HepG2 (cell line): Measurements from ENCODE around the gene WASF1. TPM values are rescaled to one million over a fixed set of nuclear protein-coding genes. Genes with fewer than 3 reads are reported as not detected.

Experiments
- ATAC-seq: fragments of 200-7000 bp; cut with Tn5 transposase; 3 replicates; pipeline ENCODE4 v1.9.1; 2020; ENCODE audit warnings: mild to moderate bottlenecking, moderate library complexity
- BruUV-seq: library from RNA; stranded (reverse); fragments of 400-500 nt; replicated peaks from 2 replicates; lab custom pipeline; 2021; lab: Mats Ljungman, UMichigan
- CTCF ChIA-PET: fragments of 300-600 bp; formaldehyde crosslinking; extraction: SDS; loops from one replicate; lab custom pipeline; 2021; ENCODE audit warnings: low total read pairs, inconsistent platforms, low intra/inter-chr PET ratio; lab: Yijun Ruan, JAX
- POLR2A ChIA-PET: fragments of 350-600 bp; sonication (Branson Sonifier 250); formaldehyde crosslinking; loops from one replicate; lab custom pipeline; 2020; ENCODE audit warnings: antibody characterized with exemption, inconsistent platforms; lab: Yijun Ruan, JAX
- DNase-seq: peaks from one replicate; pipeline ENCODE4 v3.0.0-alpha.2; 2015; ENCODE audit warnings: low spot score
- FAIRE-seq: peaks from 3 replicates; lab custom pipeline; 2011; peaks lifted over from hg19 to GRCh38; lab: Jason Lieb, UNC
- H2AFZ ChIP-seq: one replicate; pipeline ENCODE4 v1.6.1; 2011; ENCODE audit warnings: low read length, inconsistent platforms
- H3K27ac ChIP-seq: fragments of 300-600 bp; 3 replicates; pipeline ENCODE4 v1.8.0; 2011; ENCODE audit warnings: mixed run types, mild to moderate bottlenecking, mixed read lengths, low read length, inconsistent platforms; ENCODE audit not compliant: insufficient read depth; ENCODE audit errors: extremely low read length
- H3K27me3 ChIP-seq, 2 experiments: fragments of 200-600 bp in 1 of 2; 2 replicates in 1 of 2; 3 replicates in 1 of 2; pipeline versions ENCODE4 v1.6.0 to v1.8.0; 2011; ENCODE audit warnings: low read length in 2 of 2, mild to moderate bottlenecking in 2 of 2, moderate library complexity in 2 of 2, inconsistent platforms in 1 of 2; ENCODE audit not compliant: insufficient read depth in 2 of 2, control insufficient read depth in 1 of 2
- H3K36me3 ChIP-seq, 2 experiments: fragments of 200-600 bp in 1 of 2; replicated peaks in 1 of 2; 2 replicates in 1 of 2; 3 replicates in 1 of 2; pipeline versions ENCODE4 v1.5.1 to v1.8.0; 2011; ENCODE audit warnings: low read length in 2 of 2, inconsistent platforms in 1 of 2; ENCODE audit not compliant: insufficient read depth in 2 of 2, control insufficient read depth in 1 of 2
- H3K4me1 ChIP-seq: 2 replicates; pipeline ENCODE4 v1.5.1; 2012; ENCODE audit warnings: low read length, inconsistent platforms; ENCODE audit not compliant: insufficient read depth
- H3K4me2 ChIP-seq: 2 replicates; pipeline ENCODE4 v1.6.0; 2011; ENCODE audit warnings: low read depth, low read length, inconsistent platforms
- H3K4me3 ChIP-seq, 3 experiments: fragments of 200-600 bp in 1 of 3; sonication (generic), shearing (Covaris generic) in 1 of 3; replicated peaks in 1 of 3; 2 replicates each; pipeline ENCODE4 v1.5.1; 2011 to 2016; ENCODE audit warnings: low read length in 3 of 3, inconsistent platforms in 2 of 3, low read depth in 2 of 3, mild to moderate bottlenecking in 2 of 3, control low read depth in 1 of 3, mixed read lengths in 1 of 3; ENCODE audit not compliant: insufficient read depth in 1 of 3
- H3K79me2 ChIP-seq: one replicate; pipeline ENCODE4 v1.6.1; 2011; ENCODE audit warnings: low read length, inconsistent platforms; ENCODE audit not compliant: insufficient read depth
- H3K9ac ChIP-seq: 2 replicates; pipeline ENCODE4 v1.6.0; 2011; ENCODE audit warnings: mild to moderate bottlenecking, low read depth, low read length, inconsistent platforms; ENCODE audit not compliant: insufficient read depth
- H3K9me3 ChIP-seq: 2 replicates; pipeline ENCODE4 v1.5.1; 2012; ENCODE audit warnings: mild to moderate bottlenecking, low read length
- H4K20me1 ChIP-seq: 2 replicates; pipeline ENCODE4 v1.6.0; 2011; ENCODE audit warnings: inconsistent platforms, mild to moderate bottlenecking, low read length, moderate library complexity; ENCODE audit not compliant: insufficient read depth
- AGO2 ChIP-seq: fragments of 200-400 bp; formaldehyde crosslinking; optimal IDR thresholded peaks from 2 replicates; pipeline ENCODE3; 2017; ENCODE audit warnings: mild to moderate bottlenecking, low read depth, low read length, moderate library complexity
- SOX13 ChIP-seq, 3 experiments: fragments of 450-650 bp in 1 of 3; sonication (generic) in 1 of 3; formaldehyde crosslinking in 1 of 3; IDR thresholded peaks in 2 of 3; conservative IDR thresholded peaks in 1 of 3; 2 replicates each; pipeline versions ENCODE4 v1.5.0 to v1.6.1; 2016 to 2020; ENCODE audit warnings: antibody characterized with exemption in 1 of 3, mild to moderate bottlenecking in 1 of 3, missing compliant biosample characterization in 1 of 3, missing genetic modification reagents in 1 of 3, moderate library complexity in 1 of 3
- SSRP1 ChIP-seq: IDR thresholded peaks from 2 replicates; pipeline ENCODE4 v1.6.1; 2016; ENCODE audit warnings: control low read depth
- ZNF550 ChIP-seq: sonication (generic); formaldehyde crosslinking; IDR thresholded peaks from 2 replicates; pipeline ENCODE4 v1.4.0; 2020; ENCODE audit warnings: mild to moderate bottlenecking, missing genetic modification reagents, borderline replicate concordance
- ZNF660 ChIP-seq: sonication (generic); formaldehyde crosslinking; IDR thresholded peaks from 2 replicates; pipeline ENCODE4 v1.5.1; 2020; ENCODE audit warnings: mild to moderate bottlenecking, low read depth, missing genetic modification reagents, borderline replicate concordance
- ZSCAN22 ChIP-seq: sonication (generic); formaldehyde crosslinking; IDR thresholded peaks from 2 replicates; pipeline ENCODE4 v1.4.0; 2020; ENCODE audit warnings: mild to moderate bottlenecking, missing genetic modification reagents
- WGBS: methylation state at CpG from one replicate; pipeline ENCODE4 v1.1.6; 2017; ENCODE audit warnings: low lambda C conversion rate; 5-methylcytosine and 5-hydroxymethylcytosine counted together
- in situ Hi-C: cut with HindIII; loops from 2 replicates; pipeline ENCODE4 v1.10.0; 2017; ENCODE audit warnings: low pct_unique_long_range_greater_than_20kb; ENCODE audit not compliant: extremely low pct_ligation_motif_present
- intact Hi-C: fragments of 100-400 bp; cut with micrococcal nuclease; formaldehyde crosslinking; loops from one replicate; pipeline ENCODE4 v1.10.0; 2022; ENCODE audit not compliant: unreplicated experiment
- polyA plus RNA-seq, 8 experiments: library from polyadenylated mRNA; depleted of rRNA in 3 of 8; stranded (reverse) in 7 of 8; unstranded in 1 of 8; fragments of >200 nt; fragmentation: Illumina TruSeq in 4 of 8; extraction: Trizol in 4 of 8; gene quantifications; 2 replicates each; pipeline versions ENCODE4 v1.2.1 to v1.2.3, GENCODE V29; 2011 to 2016; ENCODE audit warnings: low read depth in 4 of 8, missing spikeins in 1 of 8, mixed read lengths in 1 of 8; ENCODE audit not compliant: insufficient read depth in 1 of 8
- total RNA-seq, 5 experiments: library from RNA; depleted of rRNA; stranded (reverse); fragments of >200 nt; fragmentation: Illumina TruSeq; extraction: Trizol; gene quantifications; 2 replicates each; pipeline ENCODE4 v1.2.3, GENCODE V29; 2016; ENCODE audit warnings: low read depth in 1 of 5
- TF ChIP-seq, protein P1 (sequence below): sonication (generic); formaldehyde crosslinking; IDR thresholded peaks from 2 replicates; pipeline ENCODE4 v1.4.0; 2020; ENCODE audit warnings: missing genetic modification reagents
- TF ChIP-seq, protein P2 (sequence below): fragments of 450-650 bp; IDR thresholded peaks from 2 replicates; pipeline ENCODE4 v1.6.1; 2017

The WASF1 gene
- total and polyA plus RNA-seq, 2 of the 13 experiments (the other 11 are each of a cell fraction or from before 2014, with no cell fraction given), result 8.5 to 17.3 TPM

DNA sequence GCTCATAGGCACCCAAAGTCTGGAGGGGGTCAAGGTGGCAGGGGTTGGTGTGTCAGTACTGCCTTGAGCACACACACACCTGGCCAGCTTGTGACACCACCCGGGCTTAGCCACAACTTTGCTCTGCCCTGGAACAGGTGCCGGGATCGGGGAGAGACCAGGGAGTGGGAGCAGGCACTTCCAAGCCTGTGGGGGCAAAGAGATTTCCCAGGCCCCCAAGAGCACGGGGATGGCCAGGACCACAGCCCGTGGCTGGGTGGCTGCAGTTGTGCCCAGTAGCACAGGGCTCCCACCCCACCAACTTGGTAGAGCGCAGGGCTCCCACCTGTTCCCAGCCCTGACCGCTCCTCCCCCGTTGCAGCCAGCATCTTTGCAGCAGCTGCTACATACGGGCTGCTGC is 40.4 kb downstream of the WASF1 start:
- Histone ChIP-seq H3K9ac (no peak overlapping the region), H3K4me1 (no peaks in the 10 kb centered on the region), H4K20me1 (no peaks in the 10 kb centered on the region), H2AFZ (no peak overlapping the region), H3K27me3 (no peaks in the 10 kb centered on the region), H3K27ac (no peak overlapping the region), H3K36me3 (peaks cover 0 to 3% of the 10 kb centered on the region in 2 experiments; a peak in 1 of 5 replicates), H3K79me2 (no peaks in the 10 kb centered on the region), H3K4me2 (no peak overlapping the region), H3K4me3 (no peak overlapping the region), H3K9me3 (no peaks in the 10 kb centered on the region)
- CTCF ChIA-PET, result no interaction called here
- no peak for ATAC-seq
- POLR2A ChIA-PET, result no interaction called here
- intact Hi-C loops, result no loop called here
- DNase-seq, result no peak
- in situ Hi-C loops, result no loop called here
- WGBS, result 100% methylated on average over 1 of the region's 9 CpGs
- FAIRE-seq, result no peak
- no TSS peak for BruUV-seq
- no peak for TF ChIP-seq ZNF550 (CRISPR knock-in tag)
- TF ChIP-seq ZSCAN22 (CRISPR knock-in tag), result no peak
- TF ChIP-seq SOX13 (IDR thresholded peaks at IDR 0.05), result no peak
- no peak for TF ChIP-seq SOX13 (CRISPR knock-in tag; conservative IDR thresholded peaks at IDR 0.05 in 1 of 2, IDR thresholded peaks at IDR 0.05 in 1 of 2)
- no peak for TF ChIP-seq SSRP1 (CRISPR knock-in tag)
- no peak for TF ChIP-seq ZNF660 (CRISPR knock-in tag)
- TF ChIP-seq AGO2, result peak; percentile 27
- TF ChIP-seq, protein P1, sequence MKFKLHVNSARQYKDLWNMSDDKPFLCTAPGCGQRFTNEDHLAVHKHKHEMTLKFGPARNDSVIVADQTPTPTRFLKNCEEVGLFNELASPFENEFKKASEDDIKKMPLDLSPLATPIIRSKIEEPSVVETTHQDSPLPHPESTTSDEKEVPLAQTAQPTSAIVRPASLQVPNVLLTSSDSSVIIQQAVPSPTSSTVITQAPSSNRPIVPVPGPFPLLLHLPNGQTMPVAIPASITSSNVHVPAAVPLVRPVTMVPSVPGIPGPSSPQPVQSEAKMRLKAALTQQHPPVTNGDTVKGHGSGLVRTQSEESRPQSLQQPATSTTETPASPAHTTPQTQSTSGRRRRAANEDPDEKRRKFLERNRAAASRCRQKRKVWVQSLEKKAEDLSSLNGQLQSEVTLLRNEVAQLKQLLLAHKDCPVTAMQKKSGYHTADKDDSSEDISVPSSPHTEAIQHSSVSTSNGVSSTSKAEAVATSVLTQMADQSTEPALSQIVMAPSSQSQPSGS, result no peak
- TF ChIP-seq, protein P2, sequence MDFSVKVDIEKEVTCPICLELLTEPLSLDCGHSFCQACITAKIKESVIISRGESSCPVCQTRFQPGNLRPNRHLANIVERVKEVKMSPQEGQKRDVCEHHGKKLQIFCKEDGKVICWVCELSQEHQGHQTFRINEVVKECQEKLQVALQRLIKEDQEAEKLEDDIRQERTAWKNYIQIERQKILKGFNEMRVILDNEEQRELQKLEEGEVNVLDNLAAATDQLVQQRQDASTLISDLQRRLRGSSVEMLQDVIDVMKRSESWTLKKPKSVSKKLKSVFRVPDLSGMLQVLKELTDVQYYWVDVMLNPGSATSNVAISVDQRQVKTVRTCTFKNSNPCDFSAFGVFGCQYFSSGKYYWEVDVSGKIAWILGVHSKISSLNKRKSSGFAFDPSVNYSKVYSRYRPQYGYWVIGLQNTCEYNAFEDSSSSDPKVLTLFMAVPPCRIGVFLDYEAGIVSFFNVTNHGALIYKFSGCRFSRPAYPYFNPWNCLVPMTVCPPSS, result no peak
